HepG2 (cell line): Measurements from ENCODE around the gene GARIN3. TPM values are rescaled to one million over a fixed set of nuclear protein-coding genes. Genes with fewer than 3 reads are reported as not detected.

ENCODE experiments used
- ADNP ChIP-seq: sonication (generic); formaldehyde crosslinking; IDR thresholded peaks from 2 replicates; pipeline ENCODE4 v1.4.0; 2020; ENCODE audit warnings: missing genetic modification reagents
- ATF7 ChIP-seq, 2 experiments: fragments of 450-650 bp in 1 of 2; sonication (generic) in 1 of 2; formaldehyde crosslinking in 1 of 2; IDR thresholded peaks; 2 replicates each; pipeline versions ENCODE4 v1.4.0 to v1.6.1; 2016 to 2020; ENCODE audit warnings: antibody characterized with exemption in 1 of 2, mild to moderate bottlenecking in 1 of 2, missing genetic modification reagents in 1 of 2
- CEBPG ChIP-seq: IDR thresholded peaks from 2 replicates; pipeline ENCODE4 v1.6.1; 2016
- DR1 ChIP-seq: sonication (generic); formaldehyde crosslinking; IDR thresholded peaks from 2 replicates; pipeline ENCODE4 v1.8.0; 2021; ENCODE audit warnings: mild to moderate bottlenecking, missing genetic modification reagents, inconsistent platforms
- HDAC6 ChIP-seq: fragments of 200-600 bp; sonication (generic); IDR thresholded peaks from 2 replicates; pipeline ENCODE4 v1.7.0; 2017; ENCODE audit warnings: mild to moderate bottlenecking, antibody characterized with exemption, low read length, low read depth
- HOXD1 ChIP-seq: sonication (generic); formaldehyde crosslinking; IDR thresholded peaks from 2 replicates; pipeline ENCODE4 v1.5.0; 2020; ENCODE audit warnings: missing genetic modification reagents
- IRX3 ChIP-seq: sonication (generic); formaldehyde crosslinking; IDR thresholded peaks from 2 replicates; pipeline ENCODE4 v1.8.1; 2023; ENCODE audit warnings: mild to moderate bottlenecking, low read depth, missing genetic modification reagents, borderline replicate concordance
- KLF11 ChIP-seq: IDR thresholded peaks from 2 replicates; pipeline ENCODE4 v1.6.1; 2016; ENCODE audit warnings: missing compliant biosample characterization
- KLF6 ChIP-seq: IDR thresholded peaks from 2 replicates; pipeline ENCODE4 v1.8.0; 2016; ENCODE audit warnings: missing biosample characterization, missing genetic modification reagents
- KLF9 ChIP-seq: IDR thresholded peaks from 2 replicates; pipeline ENCODE4 v1.6.1; 2016; ENCODE audit warnings: low read depth
- NR3C1 ChIP-seq: sonication (generic); formaldehyde crosslinking; IDR thresholded peaks from 2 replicates; pipeline ENCODE4 v1.4.0; 2020; ENCODE audit warnings: missing genetic modification reagents
- PLRG1 ChIP-seq: fragments of 450-650 bp; conservative IDR thresholded peaks from 2 replicates; pipeline ENCODE4 v1.6.1; 2016
- TP53 ChIP-seq: sonication (generic); formaldehyde crosslinking; conservative IDR thresholded peaks from 2 replicates; pipeline ENCODE4 v1.4.0; 2020; ENCODE audit warnings: missing genetic modification reagents
- ZGPAT ChIP-seq: IDR thresholded peaks from 2 replicates; pipeline ENCODE4 v1.6.1; 2016; ENCODE audit warnings: mild to moderate bottlenecking
- ZNF101 ChIP-seq: sonication (generic); formaldehyde crosslinking; IDR thresholded peaks from 2 replicates; pipeline ENCODE4 v1.4.0; 2020; ENCODE audit warnings: mild to moderate bottlenecking, low read depth, missing genetic modification reagents, borderline replicate concordance
- ZNF124 ChIP-seq: sonication (generic); formaldehyde crosslinking; IDR thresholded peaks from 2 replicates; pipeline ENCODE4 v1.4.0; 2020; ENCODE audit warnings: missing genetic modification reagents
- ZNF142 ChIP-seq: sonication (generic); formaldehyde crosslinking; IDR thresholded peaks from 2 replicates; pipeline ENCODE4 v1.4.0; 2020; ENCODE audit warnings: missing genetic modification reagents
- ZNF674 ChIP-seq: sonication (generic); formaldehyde crosslinking; IDR thresholded peaks from 2 replicates; pipeline ENCODE4 v1.5.0; 2020; ENCODE audit warnings: low read depth, mild to moderate bottlenecking, missing genetic modification reagents
- polyA plus RNA-seq, 8 experiments: library from polyadenylated mRNA; depleted of rRNA in 3 of 8; stranded (reverse) in 7 of 8; unstranded in 1 of 8; fragments of >200 nt; fragmentation: Illumina TruSeq in 4 of 8; extraction: Trizol in 4 of 8; gene quantifications; 2 replicates each; pipeline versions ENCODE4 v1.2.1 to v1.2.3, GENCODE V29; 2011 to 2016; ENCODE audit warnings: low read depth in 4 of 8, missing spikeins in 1 of 8, mixed read lengths in 1 of 8; ENCODE audit not compliant: insufficient read depth in 1 of 8
- total RNA-seq, 5 experiments: library from RNA; depleted of rRNA; stranded (reverse); fragments of >200 nt; fragmentation: Illumina TruSeq; extraction: Trizol; gene quantifications; 2 replicates each; pipeline ENCODE4 v1.2.3, GENCODE V29; 2016; ENCODE audit warnings: low read depth in 1 of 5
- TF ChIP-seq, protein P1 (sequence below), 2 experiments: sonication (generic) in 1 of 2; formaldehyde crosslinking in 1 of 2; IDR thresholded peaks; 2 replicates each; pipeline versions ENCODE4 v1.4.0 to v1.6.1; 2018 to 2020; ENCODE audit warnings: missing genetic modification reagents in 2 of 2, borderline replicate concordance in 1 of 2, low read depth in 1 of 2, mild to moderate bottlenecking in 1 of 2, missing biosample characterization in 1 of 2

Gene GARIN3
- total and polyA plus RNA-seq, 2 of the 13 experiments (the other 11 are each of a cell fraction or from before 2014, with no cell fraction given) = not detected

DNA sequence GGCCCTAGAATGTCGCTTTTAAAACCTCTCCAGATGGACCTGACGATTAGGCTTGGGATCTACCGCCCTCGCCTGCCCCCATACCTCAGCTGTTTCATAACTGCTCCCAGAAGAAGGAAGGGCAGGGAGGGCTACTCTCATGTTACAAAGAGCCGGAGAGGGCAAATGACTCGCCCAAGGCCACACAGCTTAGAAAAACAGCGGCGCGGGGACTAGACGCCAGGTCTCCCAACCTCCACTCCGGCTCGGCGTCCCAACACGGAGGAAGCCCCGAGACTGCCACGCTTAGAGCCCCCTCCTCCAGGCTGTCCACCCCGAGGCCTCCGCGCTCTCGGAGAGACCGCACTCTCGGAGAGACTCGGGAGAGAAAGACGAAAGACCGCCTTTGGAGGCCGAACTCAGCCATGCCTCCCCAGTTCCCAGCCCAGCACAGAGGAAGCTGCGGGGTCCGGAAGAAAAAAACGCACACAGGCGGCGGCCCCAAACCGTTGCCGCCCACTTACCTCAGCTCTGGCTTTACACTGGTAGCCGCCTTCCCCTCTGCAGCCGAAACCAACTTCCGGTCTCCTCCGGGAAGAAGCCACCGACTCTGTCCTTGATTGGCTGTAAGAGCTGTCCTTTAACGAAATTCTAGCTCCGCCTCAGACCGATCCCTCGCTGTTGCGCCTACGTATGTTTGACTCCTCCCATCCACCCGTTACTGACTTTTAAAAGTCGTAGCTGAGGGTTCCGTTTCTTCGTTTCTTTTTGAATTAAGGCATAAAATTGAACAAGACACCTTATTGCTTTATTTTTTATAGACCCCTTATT lies 23.5 kb downstream of the GARIN3 start, which contains the start of gene MED7 (continued):
- TF ChIP-seq IRX3 (CRISPR knock-in tag) (no peak), ZNF124 (CRISPR knock-in tag) (peak; percentile 74; the same call in 1 of the 2 replicates), KLF9 (CRISPR knock-in tag) (no peak), DR1 (CRISPR knock-in tag) (no peak), HDAC6 (no peak), ZNF101 (CRISPR knock-in tag) (no peak), ZNF674 (CRISPR knock-in tag) (no peak), ADNP (CRISPR knock-in tag) (no peak), ZNF142 (CRISPR knock-in tag) (peak; percentile 26; the same call in 1 of the 2 replicates), ATF7 (IDR thresholded peaks at IDR 0.05) (no peak), ATF7 (CRISPR knock-in tag; IDR thresholded peaks at IDR 0.05) (no peak), CEBPG (CRISPR knock-in tag) (no peak; the same call in 1 of the 2 replicates), HOXD1 (CRISPR knock-in tag) (no peak), PLRG1 (no peak), NR3C1 (CRISPR knock-in tag) (no peak), ZGPAT (peak; percentile 54; the same call in 1 of the 2 replicates), KLF11 (0 out of 2 replicates have a peak, but pooled peaks have one; percentile 32), TP53 (CRISPR knock-in tag) (no peak), KLF6 (CRISPR knock-in tag) (0 out of 2 replicates have a peak, but pooled peaks have one; percentile 21)
- TF ChIP-seq, protein P1, sequence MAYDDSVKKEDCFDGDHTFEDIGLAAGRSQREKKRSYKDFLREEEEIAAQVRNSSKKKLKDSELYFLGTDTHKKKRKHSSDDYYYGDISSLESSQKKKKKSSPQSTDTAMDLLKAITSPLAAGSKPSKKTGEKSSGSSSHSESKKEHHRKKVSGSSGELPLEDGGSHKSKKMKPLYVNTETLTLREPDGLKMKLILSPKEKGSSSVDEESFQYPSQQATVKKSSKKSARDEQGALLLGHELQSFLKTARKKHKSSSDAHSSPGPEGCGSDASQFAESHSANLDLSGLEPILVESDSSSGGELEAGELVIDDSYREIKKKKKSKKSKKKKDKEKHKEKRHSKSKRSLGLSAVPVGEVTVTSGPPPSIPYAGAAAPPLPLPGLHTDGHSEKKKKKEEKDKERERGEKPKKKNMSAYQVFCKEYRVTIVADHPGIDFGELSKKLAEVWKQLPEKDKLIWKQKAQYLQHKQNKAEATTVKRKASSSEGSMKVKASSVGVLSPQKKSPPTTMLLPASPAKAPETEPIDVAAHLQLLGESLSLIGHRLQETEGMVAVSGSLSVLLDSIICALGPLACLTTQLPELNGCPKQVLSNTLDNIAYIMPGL (CRISPR knock-in tag; IDR thresholded peaks at IDR 0.05; ENCODE audit: borderline replicate concordance in 1 of 2, low read depth in 1 of 2) = peak in 1 of 2 experiments; percentile 50; a peak in 1 of 4 replicates
